Stimulated activated CD4-positive, alpha-beta T cell treated with anti-CD3 and anti-CD28 coated beads, Interleukin-2, amount 100 ng/mL, for 24 hours (primary cell): ENCODE results near the gene CAPZA2.
"Not testable (repeated sequence)": the region's sequence is repeated elsewhere in the genome, so short reads cannot be mapped to it uniquely, and the experiment has no call there.

Experiments
- DNase-seq, 2 donors: peaks; one replicate each; pipeline ENCODE4 v3.0.0-alpha.2; 2020

The CAPZA2 gene

DNA sequence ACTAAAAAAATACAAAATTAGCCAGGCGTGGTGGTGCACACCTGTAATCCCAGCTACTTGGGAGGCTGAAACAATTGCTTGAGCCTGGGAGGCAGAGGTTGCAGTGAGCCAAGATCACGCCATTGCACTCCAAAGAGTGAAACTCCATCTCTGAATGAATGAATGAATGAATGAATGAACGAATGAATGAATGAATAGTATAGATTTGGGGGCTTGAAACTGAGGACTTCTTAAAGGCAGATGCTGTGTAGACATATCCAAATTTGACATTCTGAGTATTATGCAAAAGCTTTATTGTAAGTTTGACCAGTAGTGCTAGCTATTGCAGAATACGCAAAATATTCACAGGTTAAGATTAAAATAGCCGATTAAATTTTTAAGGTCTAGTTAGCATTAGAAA is 60.2 kb downstream of the CAPZA2 start:
- no peak for DNase-seq

DNA sequence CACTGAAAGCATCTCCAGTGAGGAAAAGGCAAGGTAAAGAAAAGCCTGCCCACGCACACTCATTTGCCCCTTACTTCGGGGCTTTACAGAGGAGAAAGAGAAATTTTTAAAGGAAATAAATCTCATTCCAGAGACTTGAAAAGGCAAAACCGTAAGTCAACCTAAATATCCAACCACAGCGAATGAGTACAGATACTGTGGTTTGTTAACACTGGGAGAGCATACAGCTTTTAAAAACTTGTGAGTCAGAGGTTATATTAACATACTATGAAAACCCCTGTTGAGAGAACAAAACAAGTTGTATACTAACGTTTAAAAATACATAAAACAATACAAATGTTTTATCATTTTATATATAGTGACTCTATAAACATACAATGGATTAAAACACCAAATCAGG is 62.4 kb downstream of the CAPZA2 start:
- no peak for DNase-seq

- DNase-seq, result no peak
Measured at GRCh38 chr7:116929021-116929420, 66.6 kb downstream of the CAPZA2 start.

DNA sequence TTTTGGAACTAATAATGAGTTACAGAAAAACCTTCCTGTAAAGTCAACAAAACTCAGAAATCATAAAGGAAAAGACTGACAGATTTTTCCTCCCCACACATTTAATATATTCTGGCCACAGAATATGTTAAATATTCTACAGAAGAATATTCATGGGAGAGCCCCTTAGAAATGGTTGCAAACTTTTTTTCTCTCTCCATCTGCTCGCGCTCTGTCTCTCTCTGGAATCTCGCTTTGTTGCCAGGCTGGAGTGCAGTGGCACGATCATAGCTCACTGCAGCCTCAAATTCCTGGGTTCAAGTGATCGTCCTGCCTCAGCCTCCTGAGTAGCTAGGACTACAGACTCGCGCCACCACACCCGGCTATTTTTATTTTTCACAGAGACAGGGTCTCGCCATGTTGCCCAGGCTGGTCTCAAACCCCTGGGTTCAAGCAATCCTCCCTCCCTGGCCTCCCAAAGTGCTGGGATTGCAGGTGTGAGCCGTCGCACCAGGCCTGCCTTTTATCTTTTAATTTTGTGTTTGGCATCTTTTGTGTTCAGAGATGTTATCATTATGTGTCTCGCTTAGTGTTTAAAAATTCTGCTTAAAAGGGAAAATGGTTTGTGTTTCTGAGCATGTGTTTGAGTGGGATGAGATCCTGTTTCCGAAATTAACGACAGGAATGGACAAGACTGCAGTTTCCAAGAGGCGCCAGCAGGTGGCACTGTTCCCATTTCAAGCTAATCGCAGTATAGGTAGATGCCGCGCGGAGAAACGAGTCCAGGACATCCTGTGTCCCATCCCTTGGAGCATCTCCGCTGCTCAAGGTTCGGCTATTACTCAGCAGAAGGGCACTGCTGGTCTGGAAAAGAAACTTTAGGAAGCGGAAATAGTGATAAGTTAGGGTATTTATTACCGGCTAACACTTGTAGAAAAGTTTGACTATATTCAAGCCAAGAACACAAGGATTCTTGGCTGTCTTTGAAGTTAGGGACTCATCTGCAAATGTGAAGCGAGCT is 67.8 kb downstream of the CAPZA2 start:
- peak; percentile 80 to 84 for DNase-seq

DNA sequence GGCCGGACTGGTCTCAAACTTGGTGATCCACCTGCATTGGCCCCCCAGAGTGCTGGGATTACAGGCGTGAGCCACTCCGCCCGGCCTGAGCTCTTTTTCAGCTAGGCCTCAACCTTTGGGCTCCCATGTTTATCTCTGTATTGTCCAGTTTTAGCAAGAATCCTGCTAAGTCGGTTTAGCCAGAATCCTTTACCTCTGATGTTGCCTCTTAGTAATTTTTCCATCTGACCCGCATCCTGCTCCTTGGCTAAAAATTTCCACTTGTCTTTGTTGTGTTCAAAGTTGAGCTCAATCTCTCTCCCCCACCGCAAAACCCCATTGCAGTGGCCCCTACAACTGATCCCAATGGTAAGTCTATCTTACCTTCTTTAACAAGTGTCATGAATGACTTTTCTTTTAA is 70.2 kb downstream of the CAPZA2 start:
- DNase-seq, result no peak

GRCh38 chr7:116933465-116933864 is 71.1 kb downstream of the CAPZA2 start:
- DNase-seq, result no peak

- no peak for DNase-seq
Measured at GRCh38 chr7:116934580-116934979, 72.2 kb downstream of the CAPZA2 start.

GRCh38 chr7:116936844-116937243 is 74.5 kb downstream of the CAPZA2 start:
- not testable (repeated sequence) for DNase-seq

- DNase-seq, result no peak
Measured at GRCh38 chr7:116938678-116939077, 76.3 kb downstream of the CAPZA2 start.

GRCh38 chr7:116940689-116941370 is 78.4 kb downstream of the CAPZA2 start:
- no peak for DNase-seq

- DNase-seq, result no peak
Measured at GRCh38 chr7:116942504-116942903, 80.1 kb downstream of the CAPZA2 start.

GRCh38 chr7:116948934-116949333 is 86.5 kb downstream of the CAPZA2 start:
- DNase-seq, result no peak

- no peak for DNase-seq
Measured at GRCh38 chr7:116949941-116950801, 87.8 kb downstream of the CAPZA2 start.

GRCh38 chr7:116950889-116951351 is 88.5 kb downstream of the CAPZA2 start:
- no peak for DNase-seq

DNA sequence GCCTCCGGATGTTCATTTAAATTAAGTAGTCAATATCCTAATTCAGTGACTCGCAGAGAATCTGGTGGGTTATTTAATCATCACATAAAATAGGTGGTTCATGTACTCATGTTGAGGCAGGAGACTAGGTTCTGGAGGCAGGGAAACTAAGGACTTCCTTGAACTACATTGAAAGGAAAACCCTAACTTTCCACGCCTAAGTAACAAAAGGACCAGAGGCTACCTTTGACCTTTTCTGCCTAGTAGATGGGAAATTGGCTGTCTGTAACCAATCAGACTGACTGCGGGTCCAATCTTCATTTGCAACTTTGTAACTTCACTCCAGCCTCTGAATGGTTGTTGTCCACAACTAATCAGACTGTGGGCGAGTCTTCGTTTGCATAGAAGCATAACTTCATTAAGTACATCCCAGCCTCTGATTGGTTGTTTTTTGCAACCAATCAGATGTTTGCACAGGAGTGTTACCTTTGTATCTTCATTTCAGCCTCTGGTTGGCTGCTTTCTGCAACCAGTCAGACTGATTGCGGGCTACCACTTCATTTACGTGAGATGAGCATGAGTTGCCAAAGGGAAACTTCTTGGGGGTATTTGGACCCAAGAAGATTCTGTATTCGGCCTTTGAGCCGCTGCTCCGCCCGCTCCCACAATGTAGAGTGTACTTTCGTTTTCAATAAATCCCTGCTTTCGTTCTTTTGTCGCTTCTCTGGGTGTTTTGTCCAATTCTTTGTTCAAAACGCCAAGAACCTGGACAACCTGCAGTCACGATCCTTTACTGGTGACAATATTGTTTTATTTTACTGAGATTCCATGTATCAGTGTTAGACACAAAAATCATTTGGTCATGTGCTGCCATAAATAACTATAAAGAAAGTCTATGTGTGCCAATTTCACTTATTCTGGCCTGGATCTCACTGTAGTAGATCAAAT is 89.2 kb downstream of the CAPZA2 start:
- no peak for DNase-seq

- no peak for DNase-seq
Measured at GRCh38 chr7:116952635-116953371, 90.4 kb downstream of the CAPZA2 start.

DNA sequence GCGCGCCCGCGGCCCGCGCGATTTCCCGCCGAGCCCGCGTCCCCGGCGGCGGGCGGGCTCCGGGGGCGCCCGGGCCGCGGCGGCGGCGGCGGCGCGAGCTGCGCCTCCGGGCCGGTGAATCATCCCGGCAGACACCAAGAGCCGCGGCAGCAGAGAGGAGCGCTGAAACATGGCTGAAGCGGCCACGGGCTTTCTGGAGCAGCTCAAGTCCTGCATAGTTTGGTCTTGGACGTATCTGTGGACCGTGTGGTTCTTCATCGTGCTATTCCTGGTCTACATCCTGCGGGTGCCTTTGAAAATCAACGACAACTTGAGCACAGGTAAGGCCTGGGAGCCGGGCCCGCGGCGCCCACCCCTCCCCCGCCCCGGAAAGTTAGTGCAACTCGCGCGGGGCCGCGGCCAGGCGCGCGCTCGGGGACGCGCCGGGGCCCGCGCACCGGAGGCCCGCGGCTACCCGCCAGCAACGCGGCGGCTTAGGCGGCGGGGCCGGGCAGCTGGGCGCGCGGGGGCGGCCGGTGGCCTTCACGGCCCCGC is 91.1 kb downstream of the CAPZA2 start, which contains the start of gene ST7:
ST7 (plus strand) TSS at position 130 of the 534 bp plus-strand sequence; CDS start at position 170, 40 bp downstream.
- DNase-seq, result peak; percentile 68 to 70

GRCh38 chr7:116953906-116954838 is 91.8 kb downstream of the CAPZA2 start:
- DNase-seq, result peak in 1 of 2 donors; percentile 32

DNA sequence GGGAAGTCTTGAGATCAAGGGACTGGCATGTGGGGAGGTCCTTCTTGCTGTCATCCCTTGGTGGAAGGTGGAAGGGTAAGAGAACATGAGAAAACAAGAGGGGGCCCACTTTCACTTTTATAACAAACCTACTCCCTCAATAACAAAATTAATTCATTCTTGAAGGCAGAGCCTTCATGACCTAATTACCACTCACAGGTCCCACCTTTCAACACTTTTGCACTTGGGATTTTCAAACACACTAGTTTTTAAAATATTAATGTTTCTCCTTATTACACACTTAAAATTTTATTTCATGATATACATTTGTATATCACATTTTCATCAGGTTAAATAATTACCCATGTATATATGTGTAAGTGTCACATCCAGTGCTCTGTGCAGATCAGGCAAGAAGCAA is 93.0 kb downstream of the CAPZA2 start:
- no peak for DNase-seq
